GM18951 (cell line): ENCODE results near the gene TLR9.

Source experiments
- POLR2A ChIP-seq: IDR thresholded peaks from 4 replicates; pipeline ENCODE4 v1.6.1; 2011; ENCODE audit warnings: mild to moderate bottlenecking; ENCODE audit not compliant: insufficient read length, insufficient read depth; ENCODE audit errors: extremely low read depth
- in situ Hi-C: fragments of 300-500 bp; cut with MboI; formaldehyde crosslinking; loops from one replicate; pipeline ENCODE4 v1.12.0; 2022; ENCODE audit warnings: low sequenced_read_pairs, mixed read lengths, inconsistent platforms; ENCODE audit not compliant: unreplicated experiment

Gene TLR9

DNA sequence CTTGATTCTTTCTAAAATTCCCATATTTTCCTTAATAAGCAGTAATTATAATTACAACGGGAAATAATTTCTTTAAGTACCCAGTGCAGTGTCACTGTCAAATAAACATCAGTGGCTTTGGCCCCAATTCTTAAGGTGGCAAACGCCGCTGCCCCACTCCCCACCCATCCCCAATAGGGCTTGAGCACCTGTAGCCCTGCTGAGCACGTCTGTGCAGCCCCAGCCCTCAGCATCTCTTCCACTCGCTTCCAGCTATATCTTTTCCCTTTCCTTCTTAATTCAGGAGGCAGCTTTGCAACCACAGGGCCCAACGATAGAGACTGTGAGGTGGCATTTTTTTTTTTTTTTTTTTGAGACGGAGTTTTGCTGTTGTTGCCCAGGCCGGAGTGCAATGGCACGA lies 29.2 kb upstream of the TLR9 start:
- TF ChIP-seq POLR2A = no peak
- in situ Hi-C loops = no loop called here

- no peak for TF ChIP-seq POLR2A
- in situ Hi-C loops = no loop called here
Observed at GRCh38 chr3:52253314-52254304, 28.2 kb upstream of the TLR9 start.

DNA sequence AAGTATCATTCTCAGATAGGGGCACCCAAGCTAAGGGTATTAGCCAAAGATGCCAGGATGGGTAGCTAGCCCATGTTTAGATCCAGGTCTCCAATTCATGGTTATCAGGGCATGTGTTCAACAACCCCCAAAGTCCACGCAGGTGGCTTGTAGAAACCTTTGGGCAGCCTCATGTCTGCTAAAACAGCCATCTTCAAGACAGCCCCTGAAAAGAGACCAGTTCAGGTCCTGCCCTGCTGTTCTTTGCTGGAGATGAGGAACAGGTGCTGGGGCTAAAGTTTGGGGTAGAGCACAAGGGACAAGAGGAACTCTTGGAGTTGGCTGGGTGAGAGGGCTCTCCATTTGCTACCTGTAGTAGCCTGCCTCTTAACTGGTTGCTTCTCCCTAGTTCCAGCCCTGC lies 24.7 kb upstream of the TLR9 start:
- no peak for TF ChIP-seq POLR2A
- in situ Hi-C loops = no loop called here

- no peak for TF ChIP-seq POLR2A
- in situ Hi-C loops = no loop called here
Observed at GRCh38 chr3:52249683-52250082, 24.2 kb upstream of the TLR9 start.

DNA sequence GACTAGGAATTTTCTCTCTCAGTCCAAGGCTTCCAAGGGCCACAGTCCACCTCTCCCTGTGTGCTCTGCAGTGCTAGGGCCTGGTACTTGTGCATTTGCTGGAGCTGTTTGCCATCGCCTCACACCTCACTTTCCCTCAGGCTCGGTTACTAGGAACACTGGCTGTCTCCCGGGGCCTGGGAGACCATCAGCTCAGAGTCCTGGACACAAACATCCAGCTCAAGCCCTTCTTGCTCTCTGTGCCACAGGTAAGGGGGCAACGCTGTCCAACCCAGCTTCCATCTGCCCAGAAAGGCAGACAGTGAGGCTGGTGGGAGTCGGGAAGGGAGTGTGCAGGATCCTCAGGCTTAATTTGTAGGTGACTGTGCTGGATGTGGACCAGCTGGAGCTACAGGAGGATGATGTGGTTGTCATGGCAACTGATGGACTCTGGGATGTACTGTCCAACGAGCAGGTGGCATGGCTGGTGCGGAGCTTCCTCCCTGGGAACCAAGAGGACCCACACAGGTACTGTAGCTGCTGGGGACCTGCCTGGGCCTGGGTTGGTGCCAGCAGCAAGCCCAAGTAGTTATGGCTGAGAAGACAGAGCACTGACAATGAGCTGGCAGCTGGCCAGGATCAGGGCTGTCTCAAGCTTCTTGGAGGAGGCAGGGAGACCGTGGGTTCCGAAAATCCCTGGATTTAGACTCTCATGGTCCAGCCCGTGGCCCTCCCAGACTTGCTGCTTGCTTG lies 23.5 kb upstream of the TLR9 start:
- TF ChIP-seq POLR2A = peak; percentile 10
- in situ Hi-C loops = no loop called here

- in situ Hi-C loops = no loop called here
- TF ChIP-seq POLR2A = peak; percentile 0
Observed at GRCh38 chr3:52248165-52248541, 22.7 kb upstream of the TLR9 start.

DNA sequence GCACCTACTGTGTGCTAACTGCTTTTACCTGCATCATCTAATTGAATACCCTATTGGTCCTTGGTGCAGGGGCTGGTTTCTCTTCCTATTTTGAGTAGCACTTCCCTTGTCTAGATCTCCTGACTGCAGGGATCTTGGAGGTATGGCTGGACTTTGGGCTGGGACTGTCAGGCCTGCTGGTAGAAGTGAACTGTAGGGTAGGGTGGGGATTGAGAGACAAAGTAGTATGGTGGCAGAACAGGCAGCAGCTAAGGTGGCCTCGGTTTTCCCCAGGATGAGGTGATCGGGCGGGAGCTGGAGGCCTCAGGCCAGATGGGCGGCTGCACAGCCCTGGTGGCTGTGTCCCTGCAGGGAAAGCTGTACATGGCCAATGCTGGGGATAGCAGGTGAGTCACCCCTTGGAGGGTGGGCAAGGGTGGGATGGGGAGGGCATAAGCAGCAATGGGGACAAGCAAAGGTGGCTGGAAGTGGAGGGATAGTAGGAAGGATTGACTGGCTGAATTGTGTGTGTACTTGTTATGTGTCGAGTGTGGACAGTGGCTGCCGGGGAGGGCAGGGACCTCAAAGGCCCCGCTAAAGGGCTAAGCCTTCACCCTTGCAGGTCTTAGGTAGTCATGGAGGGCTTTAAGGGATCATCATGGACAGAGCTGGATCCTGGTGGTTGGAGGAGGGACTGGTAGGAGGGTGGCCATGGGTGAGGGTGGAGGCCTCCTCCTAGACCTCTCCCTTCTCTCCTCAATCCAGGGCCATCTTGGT lies 22.1 kb upstream of the TLR9 start:
- in situ Hi-C loops = no loop called here
- TF ChIP-seq POLR2A = no peak

DNA sequence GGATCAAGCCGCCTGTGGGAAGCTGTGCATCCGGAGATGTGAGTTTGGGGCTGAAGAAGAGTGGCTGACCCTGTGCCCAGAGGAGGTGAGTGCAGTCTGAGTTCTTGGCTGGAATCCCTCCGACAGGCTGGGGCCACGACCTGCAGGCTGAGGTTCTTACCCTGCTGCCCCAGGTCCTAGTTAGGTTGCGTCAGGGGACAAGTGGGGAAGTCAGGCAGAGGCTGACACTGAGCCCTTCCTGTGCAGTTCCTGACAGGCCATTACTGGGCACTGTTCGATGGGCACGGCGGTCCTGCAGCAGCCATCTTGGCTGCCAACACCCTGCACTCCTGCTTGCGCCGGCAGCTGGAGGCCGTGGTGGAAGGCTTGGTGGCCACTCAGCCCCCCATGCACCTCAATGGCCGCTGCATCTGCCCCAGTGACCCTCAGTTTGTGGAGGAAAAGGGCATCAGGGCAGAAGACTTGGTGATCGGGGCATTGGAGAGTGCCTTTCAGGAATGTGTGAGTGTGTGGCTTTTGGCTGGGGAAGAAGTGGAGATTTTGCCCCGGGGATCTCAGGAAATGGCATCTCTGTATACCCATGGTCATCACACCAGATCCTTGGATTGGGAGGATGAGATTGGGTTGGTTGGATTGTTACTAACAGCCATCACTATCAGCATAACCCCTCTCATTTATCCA lies 21.4 kb upstream of the TLR9 start:
- TF ChIP-seq POLR2A = no peak

DNA sequence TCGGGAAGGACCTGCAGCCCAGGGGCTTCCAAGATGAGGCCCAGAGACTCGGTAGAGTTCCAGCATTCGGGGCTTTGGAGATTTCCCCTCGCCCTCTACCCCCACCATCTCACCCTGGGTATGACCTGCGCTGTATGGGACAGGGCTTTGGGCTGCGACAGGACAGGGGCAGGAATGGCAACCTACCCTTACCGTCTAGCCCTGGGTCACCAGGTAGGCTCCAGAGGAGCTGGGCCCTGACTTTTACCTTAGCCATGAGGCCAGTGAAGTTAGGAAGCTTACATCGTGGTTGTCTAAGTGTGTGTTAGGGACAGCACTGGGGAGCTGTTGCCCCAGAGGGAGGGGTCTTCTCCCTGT lies 20.8 kb upstream of the TLR9 start:
- no peak for TF ChIP-seq POLR2A
- in situ Hi-C loops = no loop called here

More for the DNA sequence above, 21.4 kb upstream of the TLR9 start:
- in situ Hi-C loops = no loop called here

DNA sequence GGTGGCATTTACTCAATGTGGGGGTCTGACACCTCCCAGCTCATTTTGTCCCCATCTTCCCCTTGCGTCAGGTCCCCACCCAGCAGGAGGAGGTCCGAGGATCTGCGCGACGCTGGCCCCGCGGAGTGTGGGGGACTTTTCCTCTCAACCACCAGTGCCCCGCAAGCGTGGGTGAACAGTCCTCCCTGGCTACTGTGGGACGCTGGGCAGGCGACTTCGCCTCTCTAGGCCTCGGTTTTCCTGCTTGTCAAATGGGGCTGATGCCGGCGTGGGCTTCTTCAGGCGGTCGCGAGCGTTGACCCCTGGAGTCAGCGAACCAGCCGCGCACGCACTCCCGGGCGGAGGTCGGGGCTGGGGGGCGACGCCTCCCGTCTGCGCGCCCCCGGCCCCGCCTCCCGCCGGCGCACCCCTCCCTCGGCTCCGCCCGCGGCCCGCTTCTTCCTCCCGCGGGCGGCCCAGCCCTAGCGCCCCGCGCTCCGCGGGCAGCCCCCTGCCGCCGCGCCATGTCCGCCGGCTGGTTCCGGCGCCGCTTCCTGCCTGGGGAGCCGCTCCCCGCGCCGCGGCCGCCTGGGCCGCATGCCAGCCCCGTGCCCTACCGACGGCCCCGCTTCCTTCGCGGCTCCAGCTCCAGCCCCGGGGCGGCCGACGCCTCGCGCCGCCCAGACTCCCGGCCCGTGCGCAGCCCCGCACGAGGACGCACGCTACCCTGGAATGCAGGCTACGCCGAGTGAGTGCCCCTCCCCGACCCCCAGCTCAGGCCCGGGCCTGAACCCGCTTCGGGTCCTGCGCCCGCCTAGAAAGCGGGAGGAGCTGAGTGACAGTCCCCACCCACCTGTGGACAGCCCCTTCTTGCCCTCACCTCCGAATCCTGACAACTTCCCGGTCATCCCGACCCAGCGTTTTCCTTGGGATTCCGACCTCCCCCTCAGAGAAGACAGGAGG lies 20.1 kb upstream of the TLR9 start, which contains the start of gene PPM1M:
Gene PPM1M (plus strand): TSS at position 438 of the 942 bp plus-strand sequence. CDS start 66 bp downstream, at position 504.
- TF ChIP-seq POLR2A = peak; percentile 64
- in situ Hi-C loops = no loop called here

- TF ChIP-seq POLR2A = peak; percentile 43
- in situ Hi-C loops = no loop called here
Observed at GRCh38 chr3:52243791-52244628, 18.6 kb upstream of the TLR9 start.

GRCh38 chr3:52242039-52242438 lies 16.6 kb upstream of the TLR9 start:
- no peak for TF ChIP-seq POLR2A
- in situ Hi-C loops = no loop called here
